ENCODE results near the gene IER5.
A peak's percentile ranks its signal among the peaks of the same experiment; 100 is the strongest.

Gene IER5

GRCh38 chr1:181102841-181103240, 14.3 kb downstream of the IER5 start:
- no peak for DNase-seq (ENCODE audit: low read depth in 1 of 2, low spot score in 1 of 2)
- peaks cover 12% of the 10 kb centered on the region for H3K27me3 ChIP-seq (ENCODE audit: insufficient read depth, poor library complexity, severe bottlenecking)
- H3K27ac ChIP-seq (replicated peaks) = no peak overlapping the region
- no peak overlapping the region for H3K4me3 ChIP-seq (replicated peaks; ENCODE audit: insufficient read depth, low read length)
- TF ChIP-seq SPI1 (IDR thresholded peaks at IDR 0.05; ENCODE audit: borderline replicate concordance, low read depth) (no peak), POLR2AphosphoS5 (IDR thresholded peaks at IDR 0.05; ENCODE audit: low read depth) (no peak), GABPA (IDR thresholded peaks at IDR 0.05; ENCODE audit: low read depth) (no peak)
- TF ChIP-seq, protein P1, sequence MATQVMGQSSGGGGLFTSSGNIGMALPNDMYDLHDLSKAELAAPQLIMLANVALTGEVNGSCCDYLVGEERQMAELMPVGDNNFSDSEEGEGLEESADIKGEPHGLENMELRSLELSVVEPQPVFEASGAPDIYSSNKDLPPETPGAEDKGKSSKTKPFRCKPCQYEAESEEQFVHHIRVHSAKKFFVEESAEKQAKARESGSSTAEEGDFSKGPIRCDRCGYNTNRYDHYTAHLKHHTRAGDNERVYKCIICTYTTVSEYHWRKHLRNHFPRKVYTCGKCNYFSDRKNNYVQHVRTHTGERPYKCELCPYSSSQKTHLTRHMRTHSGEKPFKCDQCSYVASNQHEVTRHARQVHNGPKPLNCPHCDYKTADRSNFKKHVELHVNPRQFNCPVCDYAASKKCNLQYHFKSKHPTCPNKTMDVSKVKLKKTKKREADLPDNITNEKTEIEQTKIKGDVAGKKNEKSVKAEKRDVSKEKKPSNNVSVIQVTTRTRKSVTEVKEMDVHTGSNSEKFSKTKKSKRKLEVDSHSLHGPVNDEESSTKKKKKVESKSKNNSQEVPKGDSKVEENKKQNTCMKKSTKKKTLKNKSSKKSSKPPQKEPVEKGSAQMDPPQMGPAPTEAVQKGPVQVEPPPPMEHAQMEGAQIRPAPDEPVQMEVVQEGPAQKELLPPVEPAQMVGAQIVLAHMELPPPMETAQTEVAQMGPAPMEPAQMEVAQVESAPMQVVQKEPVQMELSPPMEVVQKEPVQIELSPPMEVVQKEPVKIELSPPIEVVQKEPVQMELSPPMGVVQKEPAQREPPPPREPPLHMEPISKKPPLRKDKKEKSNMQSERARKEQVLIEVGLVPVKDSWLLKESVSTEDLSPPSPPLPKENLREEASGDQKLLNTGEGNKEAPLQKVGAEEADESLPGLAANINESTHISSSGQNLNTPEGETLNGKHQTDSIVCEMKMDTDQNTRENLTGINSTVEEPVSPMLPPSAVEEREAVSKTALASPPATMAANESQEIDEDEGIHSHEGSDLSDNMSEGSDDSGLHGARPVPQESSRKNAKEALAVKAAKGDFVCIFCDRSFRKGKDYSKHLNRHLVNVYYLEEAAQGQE (IDR thresholded peaks at IDR 0.05; ENCODE audit: insufficient replicate concordance, low read depth) = no peak
- TF ChIP-seq, protein P2, sequence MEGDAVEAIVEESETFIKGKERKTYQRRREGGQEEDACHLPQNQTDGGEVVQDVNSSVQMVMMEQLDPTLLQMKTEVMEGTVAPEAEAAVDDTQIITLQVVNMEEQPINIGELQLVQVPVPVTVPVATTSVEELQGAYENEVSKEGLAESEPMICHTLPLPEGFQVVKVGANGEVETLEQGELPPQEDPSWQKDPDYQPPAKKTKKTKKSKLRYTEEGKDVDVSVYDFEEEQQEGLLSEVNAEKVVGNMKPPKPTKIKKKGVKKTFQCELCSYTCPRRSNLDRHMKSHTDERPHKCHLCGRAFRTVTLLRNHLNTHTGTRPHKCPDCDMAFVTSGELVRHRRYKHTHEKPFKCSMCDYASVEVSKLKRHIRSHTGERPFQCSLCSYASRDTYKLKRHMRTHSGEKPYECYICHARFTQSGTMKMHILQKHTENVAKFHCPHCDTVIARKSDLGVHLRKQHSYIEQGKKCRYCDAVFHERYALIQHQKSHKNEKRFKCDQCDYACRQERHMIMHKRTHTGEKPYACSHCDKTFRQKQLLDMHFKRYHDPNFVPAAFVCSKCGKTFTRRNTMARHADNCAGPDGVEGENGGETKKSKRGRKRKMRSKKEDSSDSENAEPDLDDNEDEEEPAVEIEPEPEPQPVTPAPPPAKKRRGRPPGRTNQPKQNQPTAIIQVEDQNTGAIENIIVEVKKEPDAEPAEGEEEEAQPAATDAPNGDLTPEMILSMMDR (IDR thresholded peaks at IDR 0.05; ENCODE audit: insufficient read depth, low read length) = no peak

- TF ChIP-seq, protein P1 (IDR thresholded peaks at IDR 0.05; ENCODE audit: insufficient replicate concordance, low read depth) = no peak
- TF ChIP-seq SPI1 (IDR thresholded peaks at IDR 0.05; ENCODE audit: borderline replicate concordance, low read depth) = no peak
- TF ChIP-seq, protein P2 (IDR thresholded peaks at IDR 0.05; ENCODE audit: insufficient read depth, low read length) = no peak
- TF ChIP-seq POLR2AphosphoS5 (IDR thresholded peaks at IDR 0.05; ENCODE audit: low read depth) = no peak
- no peak for TF ChIP-seq GABPA (IDR thresholded peaks at IDR 0.05; ENCODE audit: low read depth)
- H3K27me3 ChIP-seq (ENCODE audit: insufficient read depth, poor library complexity, severe bottlenecking) = peaks cover 12% of the 10 kb centered on the region
- DNase-seq (ENCODE audit: low read depth in 1 of 2, low spot score in 1 of 2) = no peak
- no peak overlapping the region for H3K4me3 ChIP-seq (replicated peaks; ENCODE audit: insufficient read depth, low read length)
- no peak overlapping the region for H3K27ac ChIP-seq (replicated peaks)
Measured at GRCh38 chr1:181103399-181103798, 14.9 kb downstream of the IER5 start.

DNA sequence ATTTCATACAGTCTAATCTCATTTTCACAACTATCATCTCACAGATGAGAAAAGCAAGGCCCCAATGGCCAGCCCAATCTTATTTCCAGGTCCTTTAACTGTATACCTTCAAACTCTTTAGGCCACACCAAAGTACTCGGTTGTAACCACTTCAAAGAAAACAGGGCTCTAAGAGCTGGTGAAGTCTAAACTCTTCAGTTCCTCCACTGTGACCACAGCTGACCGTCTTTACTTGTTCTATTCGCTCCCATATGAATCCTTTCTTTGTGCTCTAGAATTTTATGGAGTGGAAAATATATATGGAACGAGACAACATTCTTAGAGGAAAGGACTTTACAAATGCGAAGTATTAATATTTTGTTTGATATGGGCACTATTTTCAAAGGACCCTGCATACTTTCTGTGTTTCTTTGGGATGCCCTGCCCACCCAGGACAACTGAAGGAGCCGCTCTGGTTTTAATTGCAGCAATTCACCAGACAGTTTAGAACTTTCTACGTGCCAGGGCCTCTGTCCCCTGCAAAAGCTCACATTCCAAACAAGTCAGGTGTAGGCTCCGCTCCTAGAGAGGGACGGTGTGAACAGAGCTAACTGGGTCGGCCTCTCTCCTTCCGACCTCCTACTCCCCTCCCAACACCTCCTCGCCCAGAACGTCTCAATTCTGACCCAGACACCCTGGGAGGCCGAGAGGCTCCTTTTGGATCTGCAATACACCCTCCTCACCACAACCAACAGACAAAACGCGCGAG, 15.7 kb downstream of the IER5 start:
- peak overlapping the region; percentile 49 for H3K4me3 ChIP-seq (replicated peaks; ENCODE audit: insufficient read depth, low read length)
- TF ChIP-seq, protein P1 (IDR thresholded peaks at IDR 0.05; ENCODE audit: insufficient replicate concordance, low read depth) = no peak
- TF ChIP-seq, protein P2 (IDR thresholded peaks at IDR 0.05; ENCODE audit: insufficient read depth, low read length) = no peak
- TF ChIP-seq GABPA (IDR thresholded peaks at IDR 0.05; ENCODE audit: low read depth) (no peak), SPI1 (IDR thresholded peaks at IDR 0.05; ENCODE audit: borderline replicate concordance, low read depth) (no peak)
- H3K27me3 ChIP-seq (ENCODE audit: insufficient read depth, poor library complexity, severe bottlenecking) = peaks cover 12% of the 10 kb centered on the region
- no peak overlapping the region for H3K27ac ChIP-seq (replicated peaks)
- DNase-seq (ENCODE audit: low read depth in 1 of 2, low spot score in 1 of 2) = no peak

All from HL-60 (cell line).